Parietal lobe (tissue), 1 donor: ENCODE results near the gene PLSCR2. TPM values are rescaled to one million over a fixed set of nuclear protein-coding genes. Genes with fewer than 3 reads are reported as not detected.

Source experiments
- total RNA-seq: library from RNA; depleted of rRNA; stranded (reverse); fragments of >200 nt; gene quantifications from one replicate; pipeline ENCODE4 v1.2.3, GENCODE V29; 2014

PLSCR2 gene
- not detected for total RNA-seq

GRCh38 chr3:146469150-146470017 is at the start of gene PLSCR2:
PLSCR2 (minus strand) TSS chr3:146469561; CDS start chr3:146459904, 9,657 bp downstream.

Other genes starting within 250 kb of the PLSCR2 start
- 7.5 TPM for gene PLSCR4, start 218.5 kb downstream of the PLSCR2 start, total RNA-seq
- 9.1 TPM for gene PLSCR1, start 75.0 kb upstream of the PLSCR2 start, total RNA-seq
- not detected for gene PLSCR5, start 135.8 kb upstream of the PLSCR2 start, total RNA-seq